HCT116 (cell line): ENCODE measurements around the gene SUN5.

Experiments
- CBX3 ChIP-seq: IDR thresholded peaks from 2 replicates; pipeline ENCODE4 v1.6.1; 2012; ENCODE audit warnings: low read depth
- EZH2 ChIP-seq: fragments of 200-600 bp; sonication (generic); IDR thresholded peaks from 2 replicates; pipeline ENCODE4 v1.6.1; 2017; ENCODE audit warnings: antibody characterized with exemption, mixed run types
- EZH2phosphoT487 ChIP-seq: fragments of 200-600 bp; IDR thresholded peaks from 2 replicates; pipeline ENCODE4 v1.6.1; 2018; ENCODE audit warnings: antibody characterized with exemption, borderline replicate concordance
- FOSL1 ChIP-seq: IDR thresholded peaks from 2 replicates; pipeline ENCODE4 v1.6.1; 2012; ENCODE audit warnings: low read depth
- JUND ChIP-seq: IDR thresholded peaks from 2 replicates; pipeline ENCODE4 v1.6.1; 2012
- POLR2A ChIP-seq: IDR thresholded peaks from 2 replicates; pipeline ENCODE4 v1.7.0; 2011; ENCODE audit warnings: borderline replicate concordance; ENCODE audit not compliant: insufficient read depth, insufficient read length; ENCODE audit errors: extremely low read depth
- POLR2AphosphoS5 ChIP-seq: IDR thresholded peaks from 2 replicates; pipeline ENCODE4 v1.6.1; 2011; ENCODE audit warnings: mild to moderate bottlenecking, low read depth, low read length, moderate library complexity
- TF ChIP-seq, protein P1 (sequence below), 3 experiments: fragments of 200-600 bp in 1 of 3; sonication (generic) in 1 of 3; IDR thresholded peaks in 2 of 3; conservative IDR thresholded peaks in 1 of 3; 2 replicates each; pipeline ENCODE4 v1.5.1; 2012 to 2017; ENCODE audit warnings: low read depth in 2 of 3, low read length in 2 of 3, antibody characterized with exemption in 1 of 3, borderline replicate concordance in 1 of 3, control low read depth in 1 of 3, mild to moderate bottlenecking in 1 of 3, mixed read lengths in 1 of 3, mixed run types in 1 of 3, moderate library complexity in 1 of 3; ENCODE audit not compliant: insufficient read depth in 1 of 3
- TF ChIP-seq, protein P2 (sequence below): IDR thresholded peaks from 2 replicates; pipeline ENCODE4 v1.6.1; 2012; ENCODE audit warnings: low read depth
- TF ChIP-seq, protein P3 (sequence below): IDR thresholded peaks from 2 replicates; pipeline ENCODE4 v1.6.1; 2012

DNA sequence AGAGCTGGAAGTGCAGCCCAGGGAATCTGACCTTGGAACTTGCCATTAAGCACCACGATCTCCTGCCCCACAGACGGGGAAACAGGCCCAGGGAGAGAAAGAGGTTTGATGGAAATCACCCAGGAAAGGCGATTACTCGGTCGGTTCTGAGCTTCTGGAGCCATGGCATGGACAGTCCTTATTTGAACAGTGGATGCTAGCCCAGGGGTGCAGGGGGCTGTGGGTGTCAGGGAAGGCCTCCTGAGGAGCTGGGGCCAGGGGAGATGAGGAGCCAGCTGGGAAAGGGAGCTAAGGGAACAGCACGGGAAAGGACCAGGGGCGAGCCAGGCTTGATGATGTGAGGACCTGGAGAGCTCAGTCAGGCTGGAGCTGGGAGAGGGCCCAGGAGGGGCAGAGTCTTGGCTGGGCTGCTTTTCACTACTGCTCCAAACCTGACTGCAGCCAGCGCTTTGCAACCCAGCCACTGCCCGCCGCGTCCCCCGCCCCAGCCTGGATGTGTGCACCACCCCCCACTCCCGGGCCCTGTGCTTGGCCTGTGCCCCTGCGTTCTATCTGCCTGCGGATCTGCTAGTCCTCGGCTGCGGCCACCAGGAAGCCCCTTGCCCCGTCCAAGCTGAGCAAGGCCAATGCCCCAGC is 17.8 kb downstream of the SUN5 start:
- TF ChIP-seq, protein P1, sequence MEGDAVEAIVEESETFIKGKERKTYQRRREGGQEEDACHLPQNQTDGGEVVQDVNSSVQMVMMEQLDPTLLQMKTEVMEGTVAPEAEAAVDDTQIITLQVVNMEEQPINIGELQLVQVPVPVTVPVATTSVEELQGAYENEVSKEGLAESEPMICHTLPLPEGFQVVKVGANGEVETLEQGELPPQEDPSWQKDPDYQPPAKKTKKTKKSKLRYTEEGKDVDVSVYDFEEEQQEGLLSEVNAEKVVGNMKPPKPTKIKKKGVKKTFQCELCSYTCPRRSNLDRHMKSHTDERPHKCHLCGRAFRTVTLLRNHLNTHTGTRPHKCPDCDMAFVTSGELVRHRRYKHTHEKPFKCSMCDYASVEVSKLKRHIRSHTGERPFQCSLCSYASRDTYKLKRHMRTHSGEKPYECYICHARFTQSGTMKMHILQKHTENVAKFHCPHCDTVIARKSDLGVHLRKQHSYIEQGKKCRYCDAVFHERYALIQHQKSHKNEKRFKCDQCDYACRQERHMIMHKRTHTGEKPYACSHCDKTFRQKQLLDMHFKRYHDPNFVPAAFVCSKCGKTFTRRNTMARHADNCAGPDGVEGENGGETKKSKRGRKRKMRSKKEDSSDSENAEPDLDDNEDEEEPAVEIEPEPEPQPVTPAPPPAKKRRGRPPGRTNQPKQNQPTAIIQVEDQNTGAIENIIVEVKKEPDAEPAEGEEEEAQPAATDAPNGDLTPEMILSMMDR (IDR thresholded peaks at IDR 0.05 in 2 of 3, conservative IDR thresholded peaks at IDR 0.05 in 1 of 3; ENCODE audit: borderline replicate concordance in 1 of 3, insufficient read depth in 1 of 3, low read depth in 2 of 3, low read length in 2 of 3): no peak
- TF ChIP-seq EZH2phosphoT487: no peak
- TF ChIP-seq FOSL1: no peak
- no peak for TF ChIP-seq POLR2A
- TF ChIP-seq CBX3: no peak
- TF ChIP-seq EZH2: no peak
- no peak for TF ChIP-seq JUND
- no peak for TF ChIP-seq POLR2AphosphoS5
- TF ChIP-seq, protein P2, sequence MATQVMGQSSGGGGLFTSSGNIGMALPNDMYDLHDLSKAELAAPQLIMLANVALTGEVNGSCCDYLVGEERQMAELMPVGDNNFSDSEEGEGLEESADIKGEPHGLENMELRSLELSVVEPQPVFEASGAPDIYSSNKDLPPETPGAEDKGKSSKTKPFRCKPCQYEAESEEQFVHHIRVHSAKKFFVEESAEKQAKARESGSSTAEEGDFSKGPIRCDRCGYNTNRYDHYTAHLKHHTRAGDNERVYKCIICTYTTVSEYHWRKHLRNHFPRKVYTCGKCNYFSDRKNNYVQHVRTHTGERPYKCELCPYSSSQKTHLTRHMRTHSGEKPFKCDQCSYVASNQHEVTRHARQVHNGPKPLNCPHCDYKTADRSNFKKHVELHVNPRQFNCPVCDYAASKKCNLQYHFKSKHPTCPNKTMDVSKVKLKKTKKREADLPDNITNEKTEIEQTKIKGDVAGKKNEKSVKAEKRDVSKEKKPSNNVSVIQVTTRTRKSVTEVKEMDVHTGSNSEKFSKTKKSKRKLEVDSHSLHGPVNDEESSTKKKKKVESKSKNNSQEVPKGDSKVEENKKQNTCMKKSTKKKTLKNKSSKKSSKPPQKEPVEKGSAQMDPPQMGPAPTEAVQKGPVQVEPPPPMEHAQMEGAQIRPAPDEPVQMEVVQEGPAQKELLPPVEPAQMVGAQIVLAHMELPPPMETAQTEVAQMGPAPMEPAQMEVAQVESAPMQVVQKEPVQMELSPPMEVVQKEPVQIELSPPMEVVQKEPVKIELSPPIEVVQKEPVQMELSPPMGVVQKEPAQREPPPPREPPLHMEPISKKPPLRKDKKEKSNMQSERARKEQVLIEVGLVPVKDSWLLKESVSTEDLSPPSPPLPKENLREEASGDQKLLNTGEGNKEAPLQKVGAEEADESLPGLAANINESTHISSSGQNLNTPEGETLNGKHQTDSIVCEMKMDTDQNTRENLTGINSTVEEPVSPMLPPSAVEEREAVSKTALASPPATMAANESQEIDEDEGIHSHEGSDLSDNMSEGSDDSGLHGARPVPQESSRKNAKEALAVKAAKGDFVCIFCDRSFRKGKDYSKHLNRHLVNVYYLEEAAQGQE: no peak
- TF ChIP-seq, protein P3, sequence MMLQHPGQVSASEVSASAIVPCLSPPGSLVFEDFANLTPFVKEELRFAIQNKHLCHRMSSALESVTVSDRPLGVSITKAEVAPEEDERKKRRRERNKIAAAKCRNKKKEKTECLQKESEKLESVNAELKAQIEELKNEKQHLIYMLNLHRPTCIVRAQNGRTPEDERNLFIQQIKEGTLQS: no peak
